SU-DHL-6 (cell line): ENCODE data around the gene HSPA12A.

Experiments
- H2AFZ ChIP-seq: fragments of 200-600 bp; sonication (generic); 2 replicates; pipeline ENCODE4 v1.6.1; 2014; ENCODE audit warnings: low read depth, mild to moderate bottlenecking, moderate library complexity, mixed read lengths, antibody characterized with exemption, low read length; ENCODE audit not compliant: severe bottlenecking
- H3F3A ChIP-seq: fragments of 200-600 bp; shearing (Covaris generic); 2 replicates; pipeline ENCODE4 v1.6.0; 2016; ENCODE audit warnings: antibody characterized with exemption, mild to moderate bottlenecking; ENCODE audit not compliant: insufficient read depth
- H3K27ac ChIP-seq: fragments of 200-600 bp; sonication (generic); 2 replicates; pipeline ENCODE4 v1.5.1; 2016; ENCODE audit warnings: low read depth, mild to moderate bottlenecking, low read length, moderate library complexity, mixed read lengths
- H3K27me3 ChIP-seq: fragments of 200-600 bp; sonication (generic), shearing (Covaris generic); 2 replicates; pipeline ENCODE4 v1.6.0; 2014; ENCODE audit warnings: mild to moderate bottlenecking, low read length
- H3K36me3 ChIP-seq: fragments of 200-600 bp; sonication (generic); 2 replicates; pipeline ENCODE4 v1.6.1; 2014; ENCODE audit warnings: mild to moderate bottlenecking, low read length, mixed read lengths
- H3K4me2 ChIP-seq: fragments of 300-600, 200-600 bp; shearing (Covaris generic), sonication (generic); 2 replicates; pipeline ENCODE4 v1.6.0; 2014; ENCODE audit warnings: low read length, low read depth, mild to moderate bottlenecking; ENCODE audit not compliant: poor library complexity, severe bottlenecking
- H3K4me3 ChIP-seq: fragments of 200-600 bp; sonication (generic); 2 replicates; pipeline ENCODE4 v1.5.1; 2014; ENCODE audit warnings: antibody characterized with exemption, low read length, mild to moderate bottlenecking, mixed read lengths; ENCODE audit not compliant: insufficient read depth, poor library complexity, severe bottlenecking
- H3K79me2 ChIP-seq: fragments of 200-600 bp; sonication (generic); 2 replicates; pipeline ENCODE4 v1.6.1; 2014; ENCODE audit warnings: mild to moderate bottlenecking, low read length, moderate library complexity; ENCODE audit not compliant: insufficient read depth
- H3K9ac ChIP-seq: fragments of 200-600 bp; sonication (generic); 2 replicates; pipeline ENCODE4 v1.7.0; 2014; ENCODE audit warnings: mild to moderate bottlenecking, low read length
- H3K9me2 ChIP-seq: fragments of 200-600 bp; sonication (generic); replicated peaks from 2 replicates; pipeline ENCODE4 v1.6.1; 2014; ENCODE audit warnings: low read length; ENCODE audit not compliant: insufficient read depth
- H3K9me3 ChIP-seq: fragments of 200-600 bp; sonication (generic); 2 replicates; pipeline ENCODE4 v1.6.1; 2014; ENCODE audit warnings: low read length, mixed read lengths; ENCODE audit not compliant: insufficient read depth
- H4K20me1 ChIP-seq: fragments of 200-600 bp; sonication (generic); 2 replicates; pipeline ENCODE4 v1.6.1; 2014; ENCODE audit warnings: low read depth, mild to moderate bottlenecking, antibody characterized with exemption, low read length, moderate library complexity, mixed read lengths
- CTCF ChIP-seq: fragments of 200-600 bp; sonication (generic); IDR thresholded peaks from one replicate; pipeline ENCODE4 v1.5.1; 2017; ENCODE audit warnings: antibody characterized with exemption, mild to moderate bottlenecking, low read length, moderate library complexity; ENCODE audit not compliant: insufficient read depth, poor library complexity, severe bottlenecking
- EZH2phosphoT487 ChIP-seq: fragments of 200-600 bp; sonication (generic), shearing (Covaris generic); conservative IDR thresholded peaks from 2 replicates; pipeline ENCODE4 v1.6.1; 2018; ENCODE audit warnings: mild to moderate bottlenecking, antibody characterized with exemption, low read length, moderate library complexity, mixed read lengths

The HSPA12A gene

GRCh38 chr10:116665541-116666125, 76.7 kb downstream of the HSPA12A start:
- H3K9ac ChIP-seq, result no peak overlapping the region
- H4K20me1 ChIP-seq, result no peaks in the 10 kb centered on the region
- H3K9me2 ChIP-seq, result no peaks in the 10 kb centered on the region
- H3K9me3 ChIP-seq, result no peaks in the 10 kb centered on the region
- no peaks in the 10 kb centered on the region for H3F3A ChIP-seq
- H2AFZ ChIP-seq, result no peak overlapping the region
- H3K4me3 ChIP-seq, result no peak overlapping the region
- no peak overlapping the region for H3K4me2 ChIP-seq
- no peaks in the 10 kb centered on the region for H3K36me3 ChIP-seq
- H3K27me3 ChIP-seq, result no peaks in the 10 kb centered on the region
- TF ChIP-seq EZH2phosphoT487 (no peak), CTCF (no peak)
- H3K79me2 ChIP-seq, result no peaks in the 10 kb centered on the region
- no peak overlapping the region for H3K27ac ChIP-seq

- H3K9ac ChIP-seq, result no peak overlapping the region
- no peaks in the 10 kb centered on the region for H3K27me3 ChIP-seq
- H3K36me3 ChIP-seq, result no peaks in the 10 kb centered on the region
- no peak for TF ChIP-seq EZH2phosphoT487
- TF ChIP-seq CTCF, result no peak
- H3K4me2 ChIP-seq, result no peak overlapping the region
- H3K9me2 ChIP-seq, result no peaks in the 10 kb centered on the region
- H3K79me2 ChIP-seq, result no peaks in the 10 kb centered on the region
- no peaks in the 10 kb centered on the region for H3F3A ChIP-seq
- H3K27ac ChIP-seq, result no peak overlapping the region
- H3K9me3 ChIP-seq, result no peaks in the 10 kb centered on the region
- H3K4me3 ChIP-seq, result no peak overlapping the region
- no peaks in the 10 kb centered on the region for H4K20me1 ChIP-seq
- no peak overlapping the region for H2AFZ ChIP-seq
Observed at GRCh38 chr10:116664631-116665030, 77.7 kb downstream of the HSPA12A start.

- no peaks in the 10 kb centered on the region for H3K36me3 ChIP-seq
Observed at GRCh38 chr10:116663342-116663741, 79.0 kb downstream of the HSPA12A start.

More at GRCh38 chr10:116663342-116663741, 79.0 kb downstream of the HSPA12A start:
- no peak overlapping the region for H3K9ac ChIP-seq
- no peak overlapping the region for H2AFZ ChIP-seq
- no peaks in the 10 kb centered on the region for H4K20me1 ChIP-seq
- no peak overlapping the region for H3K4me3 ChIP-seq
- H3K79me2 ChIP-seq, result no peaks in the 10 kb centered on the region
- no peaks in the 10 kb centered on the region for H3K27me3 ChIP-seq
- H3F3A ChIP-seq, result no peaks in the 10 kb centered on the region
- H3K9me2 ChIP-seq, result no peaks in the 10 kb centered on the region
- H3K4me2 ChIP-seq, result no peak overlapping the region
- no peaks in the 10 kb centered on the region for H3K9me3 ChIP-seq
- no peak overlapping the region for H3K27ac ChIP-seq
- TF ChIP-seq CTCF, result no peak
- no peak for TF ChIP-seq EZH2phosphoT487
